Measurements from ENCODE around the gene VPS4A.

The VPS4A gene

DNA sequence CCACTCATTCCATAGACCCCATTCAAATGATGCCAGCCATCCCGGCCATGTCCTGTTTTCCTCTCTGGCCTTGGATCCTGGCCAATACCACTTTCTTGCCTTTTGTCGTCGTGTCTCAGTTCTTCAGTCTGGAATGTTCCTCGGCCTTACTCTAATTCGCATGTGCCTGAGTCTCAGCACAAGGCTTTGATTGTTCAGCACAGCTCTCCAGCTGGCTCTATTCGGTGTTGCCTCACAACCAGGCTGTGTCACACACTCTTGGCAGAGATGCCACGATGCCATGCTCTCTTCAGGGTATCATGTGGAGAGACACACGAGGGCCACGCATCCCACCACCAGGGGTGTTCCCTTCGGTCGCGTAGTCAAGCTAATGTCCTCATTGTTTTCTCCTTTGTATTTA is 1.8 kb upstream of the VPS4A start:
- Histone ChIP-seq H3K27me3 (ENCODE audit: insufficient read depth, poor library complexity, severe bottlenecking) (no peaks in the 10 kb centered on the region), H3K27ac (replicated peaks) (no peak overlapping the region), H3K4me3 (replicated peaks; ENCODE audit: insufficient read depth, low read length) (no peak overlapping the region)
- TF ChIP-seq, protein P1, sequence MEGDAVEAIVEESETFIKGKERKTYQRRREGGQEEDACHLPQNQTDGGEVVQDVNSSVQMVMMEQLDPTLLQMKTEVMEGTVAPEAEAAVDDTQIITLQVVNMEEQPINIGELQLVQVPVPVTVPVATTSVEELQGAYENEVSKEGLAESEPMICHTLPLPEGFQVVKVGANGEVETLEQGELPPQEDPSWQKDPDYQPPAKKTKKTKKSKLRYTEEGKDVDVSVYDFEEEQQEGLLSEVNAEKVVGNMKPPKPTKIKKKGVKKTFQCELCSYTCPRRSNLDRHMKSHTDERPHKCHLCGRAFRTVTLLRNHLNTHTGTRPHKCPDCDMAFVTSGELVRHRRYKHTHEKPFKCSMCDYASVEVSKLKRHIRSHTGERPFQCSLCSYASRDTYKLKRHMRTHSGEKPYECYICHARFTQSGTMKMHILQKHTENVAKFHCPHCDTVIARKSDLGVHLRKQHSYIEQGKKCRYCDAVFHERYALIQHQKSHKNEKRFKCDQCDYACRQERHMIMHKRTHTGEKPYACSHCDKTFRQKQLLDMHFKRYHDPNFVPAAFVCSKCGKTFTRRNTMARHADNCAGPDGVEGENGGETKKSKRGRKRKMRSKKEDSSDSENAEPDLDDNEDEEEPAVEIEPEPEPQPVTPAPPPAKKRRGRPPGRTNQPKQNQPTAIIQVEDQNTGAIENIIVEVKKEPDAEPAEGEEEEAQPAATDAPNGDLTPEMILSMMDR (IDR thresholded peaks at IDR 0.05; ENCODE audit: insufficient read depth, low read length), result no peak
- TF ChIP-seq, protein P2, sequence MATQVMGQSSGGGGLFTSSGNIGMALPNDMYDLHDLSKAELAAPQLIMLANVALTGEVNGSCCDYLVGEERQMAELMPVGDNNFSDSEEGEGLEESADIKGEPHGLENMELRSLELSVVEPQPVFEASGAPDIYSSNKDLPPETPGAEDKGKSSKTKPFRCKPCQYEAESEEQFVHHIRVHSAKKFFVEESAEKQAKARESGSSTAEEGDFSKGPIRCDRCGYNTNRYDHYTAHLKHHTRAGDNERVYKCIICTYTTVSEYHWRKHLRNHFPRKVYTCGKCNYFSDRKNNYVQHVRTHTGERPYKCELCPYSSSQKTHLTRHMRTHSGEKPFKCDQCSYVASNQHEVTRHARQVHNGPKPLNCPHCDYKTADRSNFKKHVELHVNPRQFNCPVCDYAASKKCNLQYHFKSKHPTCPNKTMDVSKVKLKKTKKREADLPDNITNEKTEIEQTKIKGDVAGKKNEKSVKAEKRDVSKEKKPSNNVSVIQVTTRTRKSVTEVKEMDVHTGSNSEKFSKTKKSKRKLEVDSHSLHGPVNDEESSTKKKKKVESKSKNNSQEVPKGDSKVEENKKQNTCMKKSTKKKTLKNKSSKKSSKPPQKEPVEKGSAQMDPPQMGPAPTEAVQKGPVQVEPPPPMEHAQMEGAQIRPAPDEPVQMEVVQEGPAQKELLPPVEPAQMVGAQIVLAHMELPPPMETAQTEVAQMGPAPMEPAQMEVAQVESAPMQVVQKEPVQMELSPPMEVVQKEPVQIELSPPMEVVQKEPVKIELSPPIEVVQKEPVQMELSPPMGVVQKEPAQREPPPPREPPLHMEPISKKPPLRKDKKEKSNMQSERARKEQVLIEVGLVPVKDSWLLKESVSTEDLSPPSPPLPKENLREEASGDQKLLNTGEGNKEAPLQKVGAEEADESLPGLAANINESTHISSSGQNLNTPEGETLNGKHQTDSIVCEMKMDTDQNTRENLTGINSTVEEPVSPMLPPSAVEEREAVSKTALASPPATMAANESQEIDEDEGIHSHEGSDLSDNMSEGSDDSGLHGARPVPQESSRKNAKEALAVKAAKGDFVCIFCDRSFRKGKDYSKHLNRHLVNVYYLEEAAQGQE (IDR thresholded peaks at IDR 0.05; ENCODE audit: insufficient replicate concordance, low read depth), result no peak
- TF ChIP-seq POLR2AphosphoS5 (IDR thresholded peaks at IDR 0.05; ENCODE audit: low read depth) (no peak), SPI1 (IDR thresholded peaks at IDR 0.05; ENCODE audit: borderline replicate concordance, low read depth) (no peak), GABPA (IDR thresholded peaks at IDR 0.05; ENCODE audit: low read depth) (no peak)
- no peak for DNase-seq (ENCODE audit: low read depth in 1 of 2, low spot score in 1 of 2)

DNA sequence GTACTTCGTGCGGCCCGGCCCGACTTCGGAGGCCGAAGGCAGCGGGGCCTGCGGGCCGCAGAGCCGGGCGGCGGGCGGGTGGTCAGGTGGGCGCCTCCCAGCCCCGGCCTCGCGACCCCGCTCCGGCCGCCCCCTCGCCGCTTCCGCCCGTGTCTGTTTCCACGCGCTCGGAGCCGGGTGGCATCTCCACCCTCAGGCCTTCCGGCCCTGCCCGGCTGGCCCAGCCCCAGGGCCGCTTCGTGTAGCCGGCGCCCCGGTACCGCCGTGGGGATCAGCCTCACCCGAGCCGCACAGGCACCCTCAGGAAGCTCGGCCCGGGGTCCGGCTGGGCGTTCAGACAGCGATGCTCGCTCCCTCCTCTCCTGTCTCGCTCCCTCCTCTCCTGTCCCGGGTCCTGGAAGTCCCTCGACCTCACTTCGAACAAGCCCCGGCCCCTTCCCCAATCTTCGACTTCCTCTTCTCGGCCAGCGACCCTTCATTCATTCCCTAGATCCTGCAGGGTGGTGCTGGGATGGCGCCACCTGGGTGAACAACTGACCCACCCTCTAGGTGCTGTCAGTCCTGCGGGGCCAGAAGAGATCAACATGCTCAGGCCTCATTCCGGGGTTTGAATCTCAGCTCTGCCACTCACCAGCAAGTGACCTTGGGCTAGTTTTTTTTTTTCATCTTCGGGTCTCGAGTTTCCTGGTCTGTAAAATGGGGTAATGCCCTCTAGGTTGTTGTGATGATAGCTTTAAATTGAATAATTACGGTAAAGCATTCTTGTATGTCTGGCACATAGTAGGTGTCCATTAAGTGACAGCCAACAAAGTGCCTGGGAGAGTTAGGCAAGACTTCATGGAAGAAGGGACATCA is 610 bp downstream of the VPS4A start:
- Histone ChIP-seq H3K27ac (replicated peaks) (peak overlapping the region; percentile 56), H3K27me3 (ENCODE audit: insufficient read depth, poor library complexity, severe bottlenecking) (no peaks in the 10 kb centered on the region)
- peak in 1 of 2 experiments; percentile 35 for DNase-seq (ENCODE audit: low read depth in 1 of 2, low spot score in 1 of 2)

DNA sequence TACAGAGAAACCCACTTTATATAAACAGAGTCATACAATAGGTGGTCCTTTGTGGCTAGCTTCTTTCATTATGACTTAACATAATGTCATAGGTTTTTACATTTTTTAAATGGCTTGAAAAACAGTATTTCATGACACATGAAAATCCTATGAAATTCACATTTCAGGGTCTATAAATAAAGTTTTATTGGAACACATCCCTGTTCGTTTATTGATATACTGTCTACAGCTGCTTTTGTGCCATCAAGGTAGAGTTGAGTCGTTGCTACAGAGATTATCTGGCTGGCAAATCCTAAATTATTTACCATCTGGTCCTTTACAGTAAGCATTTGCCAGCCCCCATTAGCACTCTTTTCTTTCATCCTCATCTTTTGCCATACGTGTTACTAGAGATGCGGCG is 2.3 kb downstream of the VPS4A start:
- no peaks in the 10 kb centered on the region for H3K27me3 ChIP-seq (ENCODE audit: insufficient read depth, poor library complexity, severe bottlenecking)
- no peak for DNase-seq (ENCODE audit: low read depth in 1 of 2, low spot score in 1 of 2)
- TF ChIP-seq, protein P1 (IDR thresholded peaks at IDR 0.05; ENCODE audit: insufficient read depth, low read length), result no peak
- TF ChIP-seq POLR2AphosphoS5 (IDR thresholded peaks at IDR 0.05; ENCODE audit: low read depth) (no peak), GABPA (IDR thresholded peaks at IDR 0.05; ENCODE audit: low read depth) (no peak), SPI1 (IDR thresholded peaks at IDR 0.05; ENCODE audit: borderline replicate concordance, low read depth) (no peak)
- TF ChIP-seq, protein P2 (IDR thresholded peaks at IDR 0.05; ENCODE audit: insufficient replicate concordance, low read depth), result no peak
- no peak overlapping the region for H3K4me3 ChIP-seq (replicated peaks; ENCODE audit: insufficient read depth, low read length)
- H3K27ac ChIP-seq (replicated peaks), result no peak overlapping the region

More for the DNA sequence above, 610 bp downstream of the VPS4A start:
- TF ChIP-seq GABPA (IDR thresholded peaks at IDR 0.05; ENCODE audit: low read depth) (no peak), POLR2AphosphoS5 (IDR thresholded peaks at IDR 0.05; ENCODE audit: low read depth) (no peak), SPI1 (IDR thresholded peaks at IDR 0.05; ENCODE audit: borderline replicate concordance, low read depth) (peak; percentile 38; the same call in 1 of the 2 replicates)
- TF ChIP-seq, protein P1 (IDR thresholded peaks at IDR 0.05; ENCODE audit: insufficient read depth, low read length), result no peak
- TF ChIP-seq, protein P2 (IDR thresholded peaks at IDR 0.05; ENCODE audit: insufficient replicate concordance, low read depth), result no peak
- peak overlapping the region; percentile 91 for H3K4me3 ChIP-seq (replicated peaks; ENCODE audit: insufficient read depth, low read length)

All from HL-60 (cell line).